Lung (tissue), 12 donors: ENCODE data around the gene TXNDC12. TPM values are rescaled to one million over a fixed set of nuclear protein-coding genes. Genes with fewer than 3 reads are reported as not detected.
"Not testable (repeated sequence)": the region's sequence is repeated elsewhere in the genome, so short reads cannot be mapped to it uniquely, and the experiment has no call there.

ENCODE experiments used
- ATAC-seq: fragments of 200-7000 bp; cut with Tn5 transposase; one replicate; pipeline ENCODE4 v1.9.1; 2020; ENCODE audit warnings: moderate number of reproducible peaks; ENCODE audit not compliant: insufficient read depth, low FRiP score
- DNase-seq, 3 donors: peaks; one replicate each; pipeline ENCODE4 v3.0.0-alpha.2; 2013 to 2017
- H3K27ac ChIP-seq, 2 donors: one replicate each; pipeline ENCODE4 v1.5.1; 2013; ENCODE audit warnings: mild to moderate bottlenecking in 2 of 2, moderate library complexity in 2 of 2, control low read depth in 1 of 2, inconsistent platforms in 1 of 2, low read depth in 1 of 2, low read length in 1 of 2
- H3K27me3 ChIP-seq, 3 donors: one replicate each; pipeline ENCODE4 v1.5.1; 2013; ENCODE audit warnings: low read length in 2 of 3; ENCODE audit not compliant: control insufficient read depth in 3 of 3, insufficient read depth in 3 of 3
- H3K36me3 ChIP-seq, 4 donors: one replicate each; pipeline ENCODE4 v1.5.1; 2013; ENCODE audit warnings: low read length in 4 of 4, mild to moderate bottlenecking in 1 of 4, moderate library complexity in 1 of 4; ENCODE audit not compliant: control insufficient read depth in 4 of 4, insufficient read depth in 4 of 4
- H3K4me1 ChIP-seq, 5 donors: one replicate each; pipeline ENCODE4 v1.5.1; 2013; ENCODE audit warnings: low read length in 5 of 5, mild to moderate bottlenecking in 2 of 5, moderate library complexity in 1 of 5; ENCODE audit not compliant: control insufficient read depth in 5 of 5, insufficient read depth in 5 of 5
- H3K4me3 ChIP-seq: one replicate; pipeline ENCODE4 v1.5.1; 2013; ENCODE audit warnings: mild to moderate bottlenecking, control low read depth, moderate library complexity
- H3K9ac ChIP-seq, 2 donors: one replicate each; pipeline ENCODE4 v1.5.1; 2013; ENCODE audit warnings: low read length in 2 of 2, control low read depth in 1 of 2; ENCODE audit not compliant: insufficient read depth in 1 of 2
- H3K9me3 ChIP-seq, 4 donors: one replicate each; pipeline ENCODE4 v1.5.1; 2013; ENCODE audit warnings: low read length in 3 of 4, mild to moderate bottlenecking in 1 of 4, moderate library complexity in 1 of 4; ENCODE audit not compliant: control insufficient read depth in 4 of 4, insufficient read depth in 3 of 4
- WGBS, 2 donors: extraction: QIAGEN DNeasy Blood & Tissue Kit; methylation state at CpG; one replicate each; pipeline ENCODE4 v1.1.7; 2013; 5-methylcytosine and 5-hydroxymethylcytosine counted together
- polyA plus RNA-seq, 2 donors: library from polyadenylated mRNA; stranded (reverse); fragments of 200-250 nt; gene quantifications; one replicate each; pipeline ENCODE4 v1.2.1, GENCODE V29; 2013
- total RNA-seq, 2 donors: library from RNA; depleted of rRNA in 1 of 2; stranded (reverse); fragments of >200 nt in 1 of 2; gene quantifications; one replicate each; pipeline ENCODE4 v1.2.1, GENCODE V29; 2014 to 2021
- TF ChIP-seq, protein P1 (sequence below): IDR thresholded peaks from 2 replicates; pipeline ENCODE4 v1.5.1; 2012; ENCODE audit warnings: mild to moderate bottlenecking; ENCODE audit errors: control extremely low read depth, extremely low read depth
- donor health status: control.
- donor health status: control.
- donor health status: Bipolar disorder and iron deficiency.
- donor health status: healthy.
- donor health status: DM: yes; HTN: yes; CAD: no.

The TXNDC12 gene
- total and polyA plus RNA-seq, 4 donors = 15.8 to 51.9 (median 29.9) TPM

GRCh38 chr1:52022133-52022532 is 32.9 kb downstream of the TXNDC12 start:
- Histone ChIP-seq H3K4me1 (no peaks in the 10 kb centered on the region), H3K4me3 (no peak overlapping the region), H3K9ac (no peak overlapping the region), H3K27me3 (no peaks in the 10 kb centered on the region), H3K9me3 (no peaks in the 10 kb centered on the region), H3K36me3 (peaks cover 7 to 34% (median 18%) of the 10 kb centered on the region in 4 donors), H3K27ac (no peak overlapping the region)
- 77 to 85% methylated on average over 2 of the region's 2 CpGs for WGBS, 2 donors
- TF ChIP-seq, protein P1, sequence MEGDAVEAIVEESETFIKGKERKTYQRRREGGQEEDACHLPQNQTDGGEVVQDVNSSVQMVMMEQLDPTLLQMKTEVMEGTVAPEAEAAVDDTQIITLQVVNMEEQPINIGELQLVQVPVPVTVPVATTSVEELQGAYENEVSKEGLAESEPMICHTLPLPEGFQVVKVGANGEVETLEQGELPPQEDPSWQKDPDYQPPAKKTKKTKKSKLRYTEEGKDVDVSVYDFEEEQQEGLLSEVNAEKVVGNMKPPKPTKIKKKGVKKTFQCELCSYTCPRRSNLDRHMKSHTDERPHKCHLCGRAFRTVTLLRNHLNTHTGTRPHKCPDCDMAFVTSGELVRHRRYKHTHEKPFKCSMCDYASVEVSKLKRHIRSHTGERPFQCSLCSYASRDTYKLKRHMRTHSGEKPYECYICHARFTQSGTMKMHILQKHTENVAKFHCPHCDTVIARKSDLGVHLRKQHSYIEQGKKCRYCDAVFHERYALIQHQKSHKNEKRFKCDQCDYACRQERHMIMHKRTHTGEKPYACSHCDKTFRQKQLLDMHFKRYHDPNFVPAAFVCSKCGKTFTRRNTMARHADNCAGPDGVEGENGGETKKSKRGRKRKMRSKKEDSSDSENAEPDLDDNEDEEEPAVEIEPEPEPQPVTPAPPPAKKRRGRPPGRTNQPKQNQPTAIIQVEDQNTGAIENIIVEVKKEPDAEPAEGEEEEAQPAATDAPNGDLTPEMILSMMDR = no peak
- ATAC-seq (no peak), DNase-seq (no peak)

DNA sequence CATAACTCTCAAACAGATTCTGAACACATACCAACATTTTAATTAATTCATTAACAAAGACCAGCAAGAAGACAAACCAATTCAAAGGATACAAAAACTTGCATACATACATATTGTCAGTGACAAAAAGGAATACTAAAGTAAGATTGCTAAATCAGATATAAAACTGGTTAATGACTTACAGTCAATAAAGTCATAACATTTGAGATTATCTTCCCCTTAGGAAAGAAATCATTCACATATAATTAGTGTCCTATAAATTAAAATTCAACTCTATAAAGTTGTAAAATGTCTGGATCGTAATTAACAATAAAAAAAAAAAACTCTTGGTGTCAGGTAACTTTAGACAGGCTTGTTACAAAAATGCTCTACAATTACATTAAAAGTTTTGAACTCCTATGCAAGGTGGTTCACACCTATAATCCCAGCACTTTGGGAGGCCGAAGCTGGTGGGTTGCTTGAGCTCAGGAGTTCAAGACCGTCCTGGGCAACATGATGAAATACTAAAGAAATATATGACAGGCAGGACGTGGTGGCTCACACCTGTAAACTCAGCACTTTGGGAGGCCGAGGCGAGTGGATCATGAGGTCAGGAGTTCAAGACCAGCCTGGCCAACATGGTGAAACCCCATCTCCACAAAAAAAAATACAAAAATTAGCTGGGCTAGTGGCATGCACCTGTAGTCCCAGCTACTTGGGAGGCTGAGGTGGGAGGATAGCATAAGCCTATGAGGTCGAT is 46.8 kb downstream of the TXNDC12 start:
- no peak overlapping the region for H3K9ac ChIP-seq
- no peak overlapping the region for H3K27ac ChIP-seq
- no peaks in the 10 kb centered on the region for H3K36me3 ChIP-seq
- TF ChIP-seq, protein P1 = no peak
- H3K27me3 ChIP-seq = peaks cover 0 to 5% (median 3%) of the 10 kb centered on the region in 3 donors
- peaks cover 0 to 3% (median 0%) of the 10 kb centered on the region in 5 donors for H3K4me1 ChIP-seq
- DNase-seq (no peak), ATAC-seq (no peak)
- no peak overlapping the region for H3K4me3 ChIP-seq
- 87 to 89% methylated on average over 7 of the region's 7 CpGs for WGBS, 2 donors
- no peaks in the 10 kb centered on the region for H3K9me3 ChIP-seq

DNA sequence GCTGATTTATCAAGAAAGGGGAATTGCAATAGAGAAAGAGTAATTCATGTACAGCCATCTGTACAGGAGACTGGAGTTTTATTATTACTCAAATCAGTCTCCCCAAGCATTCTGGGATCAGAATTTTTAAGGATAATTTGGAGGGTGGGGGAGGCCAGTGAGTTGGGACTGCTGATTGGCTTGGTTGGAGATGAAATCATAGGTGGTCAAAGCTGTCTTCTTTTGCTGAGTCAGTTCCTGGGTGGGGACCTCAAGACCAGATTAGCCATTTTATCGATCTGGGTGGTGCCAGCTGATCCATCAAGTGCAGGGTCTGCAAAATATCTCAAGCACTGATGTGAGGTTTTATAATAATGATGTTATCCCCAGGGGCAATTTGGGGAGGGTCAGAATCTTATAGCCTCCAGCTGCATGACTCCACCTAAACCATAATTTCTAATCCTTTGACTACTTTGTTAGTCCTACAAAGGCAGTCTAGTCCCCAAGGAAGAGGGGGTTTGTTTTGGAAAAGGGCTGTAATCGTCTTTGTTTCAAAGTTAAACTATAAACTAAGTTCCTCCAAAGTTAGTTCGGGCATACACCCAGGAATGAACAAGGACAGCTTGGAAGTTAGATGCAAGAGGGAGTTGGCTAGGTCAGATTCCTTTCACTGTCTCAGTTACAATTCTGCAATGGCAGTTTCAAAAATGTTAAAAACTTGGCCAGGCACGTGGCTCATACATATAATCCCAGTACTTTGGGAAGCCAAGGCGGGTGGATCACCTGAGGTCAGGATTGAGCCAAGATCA is 47.6 kb downstream of the TXNDC12 start:
- no peak overlapping the region for H3K27ac ChIP-seq
- no peaks in the 10 kb centered on the region for H3K36me3 ChIP-seq
- 56 to 75% methylated on average over 5 of the region's 5 CpGs for WGBS, 2 donors
- TF ChIP-seq, protein P1 = no peak
- ATAC-seq (no peak), DNase-seq (no peak)
- H3K4me1 ChIP-seq = peaks cover 0 to 3% (median 0%) of the 10 kb centered on the region in 5 donors
- no peak overlapping the region for H3K4me3 ChIP-seq
- H3K9ac ChIP-seq = no peak overlapping the region
- peaks cover 0 to 5% (median 3%) of the 10 kb centered on the region in 3 donors for H3K27me3 ChIP-seq
- H3K9me3 ChIP-seq = no peaks in the 10 kb centered on the region

GRCh38 chr1:52006081-52006553 is 48.9 kb downstream of the TXNDC12 start:
- H3K36me3 ChIP-seq, H3K27ac ChIP-seq, H3K9ac ChIP-seq, DNase-seq, ATAC-seq, H3K4me3 ChIP-seq, H3K27me3 ChIP-seq, H3K4me1 ChIP-seq, H3K9me3 ChIP-seq: not testable (repeated sequence)
- 50 to 60% methylated on average over 4 to 5 of the region's 5 CpGs for WGBS, 2 donors

DNA sequence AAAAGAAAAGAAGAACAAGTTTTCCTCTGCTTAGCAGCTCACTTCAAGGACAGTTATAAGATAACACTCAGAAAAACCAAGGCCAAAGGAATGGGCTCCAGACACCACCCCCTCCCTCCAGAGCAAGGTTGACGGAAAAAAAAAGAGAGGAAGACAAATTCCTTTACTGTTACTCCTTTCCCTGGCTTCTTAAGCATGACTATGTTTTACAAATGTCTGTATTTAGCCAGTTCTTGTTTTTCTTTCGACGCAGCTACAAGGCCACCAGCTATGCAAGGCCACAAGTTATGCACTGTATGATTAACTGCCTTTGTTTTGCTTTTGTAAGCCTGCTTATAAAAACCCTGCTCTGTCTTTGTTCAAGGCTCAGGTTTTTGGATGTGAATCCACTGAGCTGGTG is 49.4 kb downstream of the TXNDC12 start:
- ATAC-seq, DNase-seq, H3K9ac ChIP-seq, H3K27me3 ChIP-seq, H3K36me3 ChIP-seq, H3K4me3 ChIP-seq, H3K27ac ChIP-seq, H3K9me3 ChIP-seq, H3K4me1 ChIP-seq: not testable (repeated sequence)
- WGBS, 2 donors = 53 to 59% methylated on average over 3 of the region's 3 CpGs
